GM19238 (cell line): ENCODE results near the gene LIMK2.
A peak's percentile ranks its signal among the peaks of the same experiment; 100 is the strongest.
"Not testable (repeated sequence)": the region's sequence is repeated elsewhere in the genome, so short reads cannot be mapped to it uniquely, and the experiment has no call there.

Experiments
- DNase-seq: peaks from one replicate; pipeline ENCODE4 v3.0.0; 2011; ENCODE audit warnings: low spot score; ENCODE audit not compliant: insufficient read length

The LIMK2 gene

GRCh38 chr22:31243339-31244045 lies 31.4 kb downstream of the LIMK2 start:
- no peak for DNase-seq

GRCh38 chr22:31244046-31244942 lies 32.2 kb downstream of the LIMK2 start:
- DNase-seq: no peak

GRCh38 chr22:31244943-31245451 lies 32.9 kb downstream of the LIMK2 start:
- DNase-seq: no peak

GRCh38 chr22:31245998-31246397 lies 33.9 kb downstream of the LIMK2 start:
- not testable (repeated sequence) for DNase-seq

GRCh38 chr22:31246687-31247086 lies 34.6 kb downstream of the LIMK2 start:
- no peak for DNase-seq

- no peak for DNase-seq
These were observed 35.6 kb downstream of the LIMK2 start for GRCh38 chr22:31247726-31248125.

GRCh38 chr22:31248138-31248745 lies 36.1 kb downstream of the LIMK2 start:
- DNase-seq: peak; percentile 23

- DNase-seq: no peak
These were observed 37.2 kb downstream of the LIMK2 start for GRCh38 chr22:31248965-31249958.

GRCh38 chr22:31250740-31251600 lies 38.9 kb downstream of the LIMK2 start:
- DNase-seq: no peak

- no peak for DNase-seq
These were observed 41.9 kb downstream of the LIMK2 start for GRCh38 chr22:31253949-31254348.

GRCh38 chr22:31259798-31260473 lies 47.8 kb downstream of the LIMK2 start:
- no peak for DNase-seq

- no peak for DNase-seq
These were observed 48.4 kb downstream of the LIMK2 start for GRCh38 chr22:31260474-31260856.

GRCh38 chr22:31262312-31263133 lies 50.4 kb downstream of the LIMK2 start:
- DNase-seq: no peak

- DNase-seq: no peak
These were observed 52.0 kb downstream of the LIMK2 start for GRCh38 chr22:31263896-31264640.

GRCh38 chr22:31268281-31268680 lies 56.2 kb downstream of the LIMK2 start:
- DNase-seq: no peak

GRCh38 chr22:31269892-31270579 lies 57.9 kb downstream of the LIMK2 start:
- DNase-seq: no peak

GRCh38 chr22:31271026-31271425 lies 58.9 kb downstream of the LIMK2 start:
- no peak for DNase-seq
